Mesendoderm (in vitro differentiated cells): ENCODE measurements around the gene TRAPPC10.

Experiments
- DNase-seq: peaks from one replicate; pipeline ENCODE4 v3.0.0; 2013
- H2AK5ac ChIP-seq: 2 replicates; pipeline ENCODE4 v1.6.1; 2013; ENCODE audit warnings: low read length, inconsistent platforms
- H2BK120ac ChIP-seq: 2 replicates; pipeline ENCODE4 v1.6.1; 2013; ENCODE audit warnings: low read depth, mild to moderate bottlenecking, low read length, moderate library complexity, mixed read lengths
- H2BK15ac ChIP-seq: replicated peaks from 2 replicates; pipeline ENCODE4 v1.6.1; 2013; ENCODE audit warnings: low read depth, mild to moderate bottlenecking, moderate library complexity
- H2BK5ac ChIP-seq: 2 replicates; pipeline ENCODE4 v1.6.1; 2013; ENCODE audit warnings: low read length, inconsistent platforms
- H3K18ac ChIP-seq: 2 replicates; pipeline ENCODE4 v1.6.1; 2013; ENCODE audit warnings: mild to moderate bottlenecking, low read length, mixed read lengths
- H3K23ac ChIP-seq: one replicate; pipeline ENCODE4 v1.6.1; 2013; ENCODE audit warnings: low read length
- H3K27ac ChIP-seq: 2 replicates; pipeline ENCODE4 v1.5.1; 2013; ENCODE audit warnings: low read depth, mild to moderate bottlenecking, inconsistent platforms, low read length, moderate library complexity
- H3K27me3 ChIP-seq: 2 replicates; pipeline ENCODE4 v1.6.1; 2013; ENCODE audit warnings: low read length, control low read depth, mild to moderate bottlenecking, inconsistent platforms; ENCODE audit not compliant: insufficient read depth, poor library complexity
- H3K36me3 ChIP-seq: 2 replicates; pipeline ENCODE4 v1.6.1; 2013; ENCODE audit warnings: low read length, inconsistent platforms; ENCODE audit not compliant: control insufficient read depth, insufficient read depth
- H3K4ac ChIP-seq: one replicate; pipeline ENCODE4 v1.6.1; 2013; ENCODE audit warnings: low read depth, mild to moderate bottlenecking, low read length, moderate library complexity
- H3K4me1 ChIP-seq: 2 replicates; pipeline ENCODE4 v1.6.1; 2013; ENCODE audit warnings: low read depth, low read length, inconsistent platforms; ENCODE audit not compliant: control insufficient read depth
- H3K4me2 ChIP-seq: 2 replicates; pipeline ENCODE4 v1.6.1; 2013; ENCODE audit warnings: low read length
- H3K4me3 ChIP-seq: 2 replicates; pipeline ENCODE4 v1.5.1; 2013; ENCODE audit warnings: mild to moderate bottlenecking, low read length
- H3K56ac ChIP-seq: one replicate; pipeline ENCODE4 v1.6.1; 2013; ENCODE audit warnings: low read length
- H3K79me1 ChIP-seq: 2 replicates; pipeline ENCODE4 v1.6.1; 2013; ENCODE audit warnings: low read length, inconsistent platforms
- H3K79me2 ChIP-seq: 2 replicates; pipeline ENCODE4 v1.6.1; 2013; ENCODE audit warnings: mild to moderate bottlenecking, low read length; ENCODE audit not compliant: control insufficient read depth, insufficient read depth
- H3K9ac ChIP-seq: 2 replicates; pipeline ENCODE4 v1.6.1; 2013; ENCODE audit warnings: low read length, inconsistent platforms
- H4K5ac ChIP-seq: one replicate; pipeline ENCODE4 v1.6.1; 2013; ENCODE audit warnings: low read length
- H4K8ac ChIP-seq: one replicate; pipeline ENCODE4 v1.6.1; 2013; ENCODE audit warnings: low read depth, mild to moderate bottlenecking, control low read depth, low read length, moderate library complexity
- WGBS: extraction: QIAGEN DNeasy Blood & Tissue Kit; methylation state at CpG from one replicate; pipeline ENCODE4 v1.1.7; 2013; ENCODE audit warnings: low lambda C conversion rate, missing lambda C conversion rate; ENCODE audit not compliant: insufficient coverage; ENCODE audit errors: extremely low coverage; 5-methylcytosine and 5-hydroxymethylcytosine counted together

TRAPPC10 gene

DNA sequence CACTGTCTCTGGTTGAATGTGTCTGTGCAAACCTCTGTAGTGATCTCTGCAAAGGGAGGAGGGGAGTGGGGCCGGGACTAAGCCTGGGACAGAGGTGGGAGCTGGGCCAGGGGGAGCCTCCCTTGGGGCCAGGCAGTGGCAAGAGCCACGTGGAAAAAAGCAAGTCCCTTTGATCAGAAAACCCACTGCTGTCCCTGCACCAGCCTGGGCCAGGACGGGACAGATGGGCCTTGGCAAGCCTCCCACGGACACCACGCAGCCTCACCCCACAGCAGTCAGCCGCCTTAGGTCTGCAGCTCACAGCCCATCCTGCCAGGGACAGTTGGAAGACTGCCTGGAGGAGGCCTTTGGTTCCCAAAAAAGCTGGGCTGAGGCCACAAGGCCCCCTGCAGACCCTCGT, 11.7 kb upstream of the TRAPPC10 start:
- H3K79me1 ChIP-seq: no peaks in the 10 kb centered on the region
- H2BK120ac ChIP-seq: no peak overlapping the region
- no peak overlapping the region for H3K9ac ChIP-seq
- no peak overlapping the region for H2BK15ac ChIP-seq
- no peak overlapping the region for H3K27ac ChIP-seq
- no peak overlapping the region for H4K5ac ChIP-seq
- no peak overlapping the region for H3K4me3 ChIP-seq
- no peaks in the 10 kb centered on the region for H3K79me2 ChIP-seq
- no peak overlapping the region for H2BK5ac ChIP-seq
- H3K18ac ChIP-seq: no peak overlapping the region
- no peak overlapping the region for H4K8ac ChIP-seq
- H3K56ac ChIP-seq: no peak overlapping the region
- H3K27me3 ChIP-seq: no peaks in the 10 kb centered on the region
- H3K4ac ChIP-seq: no peak overlapping the region
- no peaks in the 10 kb centered on the region for H3K4me1 ChIP-seq
- H3K4me2 ChIP-seq: no peak overlapping the region
- no CpG with 5 or more reads among the region's 7 CpGs for WGBS
- DNase-seq: no peak
- H2AK5ac ChIP-seq: no peak overlapping the region
- H3K36me3 ChIP-seq: no peaks in the 10 kb centered on the region
- peak overlapping the region; percentile 35 for H3K23ac ChIP-seq

DNA sequence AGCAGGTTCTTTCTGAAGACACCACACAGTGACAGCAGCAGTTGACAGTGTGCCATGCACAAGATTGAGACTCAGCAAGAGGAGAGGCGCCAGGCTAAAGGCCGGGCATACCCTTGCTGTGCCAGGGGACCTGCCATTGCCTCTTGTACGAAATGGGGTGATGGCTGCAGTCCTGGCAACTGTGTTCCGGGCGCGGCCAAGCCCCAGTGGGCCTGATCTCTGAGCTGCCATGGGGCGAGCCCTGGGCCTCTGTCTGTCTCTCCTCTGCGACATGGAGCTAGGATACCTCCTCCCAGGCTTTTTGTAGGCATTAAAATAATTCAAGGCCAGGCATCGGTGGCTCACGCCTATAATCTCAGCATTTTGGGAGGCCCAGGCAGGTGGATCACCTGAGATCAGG, 9.6 kb upstream of the TRAPPC10 start:
- no peaks in the 10 kb centered on the region for H3K4me1 ChIP-seq
- H3K4ac ChIP-seq: no peak overlapping the region
- H3K23ac ChIP-seq: no peak overlapping the region
- H3K4me3 ChIP-seq: no peak overlapping the region
- no peaks in the 10 kb centered on the region for H3K79me1 ChIP-seq
- no peak overlapping the region for H2BK5ac ChIP-seq
- H3K36me3 ChIP-seq: no peaks in the 10 kb centered on the region
- H3K27me3 ChIP-seq: no peaks in the 10 kb centered on the region
- no peak overlapping the region for H3K9ac ChIP-seq
- H3K56ac ChIP-seq: no peak overlapping the region
- no peak overlapping the region for H2AK5ac ChIP-seq
- no peak for DNase-seq
- no peak overlapping the region for H4K5ac ChIP-seq
- H3K18ac ChIP-seq: no peak overlapping the region
- no peak overlapping the region for H3K27ac ChIP-seq
- no peak overlapping the region for H4K8ac ChIP-seq
- H2BK120ac ChIP-seq: no peak overlapping the region
- H3K4me2 ChIP-seq: no peak overlapping the region
- WGBS: no CpG with 5 or more reads among the region's 10 CpGs
- H2BK15ac ChIP-seq: no peak overlapping the region
- no peaks in the 10 kb centered on the region for H3K79me2 ChIP-seq

DNA sequence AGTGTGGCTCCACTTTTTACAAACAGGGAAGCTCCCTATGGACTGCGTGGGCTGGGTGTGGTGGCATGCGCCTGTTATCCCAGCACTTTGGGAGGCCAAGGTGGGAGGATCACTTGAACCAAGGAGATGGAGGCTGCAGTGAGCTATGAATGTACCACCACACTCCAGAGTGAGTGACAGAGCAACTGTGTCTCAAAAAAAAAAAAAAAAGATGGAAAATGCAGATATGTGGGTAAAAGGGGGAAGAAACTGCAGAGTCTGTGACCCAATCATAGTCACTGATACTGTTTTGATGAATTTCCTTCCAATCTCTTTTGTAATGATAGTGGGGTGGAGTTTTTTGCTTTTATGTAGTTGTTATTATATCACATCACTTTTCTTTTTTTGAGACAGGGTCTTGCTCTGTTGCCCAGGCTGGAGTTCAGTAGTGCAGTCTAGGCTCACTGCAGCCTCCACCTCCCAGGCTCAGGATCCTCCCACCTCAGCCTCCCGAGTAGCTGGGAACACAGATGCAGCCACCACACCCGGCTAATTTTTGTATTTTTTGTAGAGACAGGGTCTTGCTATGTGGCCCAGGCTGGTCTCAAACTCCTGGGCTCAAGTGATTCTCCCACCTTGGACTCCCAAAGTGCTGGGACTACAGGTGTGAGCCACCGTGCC, 8.7 kb upstream of the TRAPPC10 start:
- Histone ChIP-seq H2BK120ac (no peak overlapping the region), H3K4me1 (no peaks in the 10 kb centered on the region), H4K8ac (no peak overlapping the region), H3K36me3 (no peaks in the 10 kb centered on the region), H3K79me2 (no peaks in the 10 kb centered on the region), H4K5ac (no peak overlapping the region), H2AK5ac (no peak overlapping the region), H3K27ac (no peak overlapping the region), H3K4me3 (no peak overlapping the region), H2BK15ac (no peak overlapping the region), H3K56ac (no peak overlapping the region), H3K9ac (no peak overlapping the region), H3K79me1 (no peaks in the 10 kb centered on the region), H3K23ac (no peak overlapping the region), H3K27me3 (no peaks in the 10 kb centered on the region), H2BK5ac (no peak overlapping the region), H3K18ac (no peak overlapping the region), H3K4ac (no peak overlapping the region), H3K4me2 (no peak overlapping the region)
- no CpG with 5 or more reads among the region's 5 CpGs for WGBS
- no peak for DNase-seq

DNA sequence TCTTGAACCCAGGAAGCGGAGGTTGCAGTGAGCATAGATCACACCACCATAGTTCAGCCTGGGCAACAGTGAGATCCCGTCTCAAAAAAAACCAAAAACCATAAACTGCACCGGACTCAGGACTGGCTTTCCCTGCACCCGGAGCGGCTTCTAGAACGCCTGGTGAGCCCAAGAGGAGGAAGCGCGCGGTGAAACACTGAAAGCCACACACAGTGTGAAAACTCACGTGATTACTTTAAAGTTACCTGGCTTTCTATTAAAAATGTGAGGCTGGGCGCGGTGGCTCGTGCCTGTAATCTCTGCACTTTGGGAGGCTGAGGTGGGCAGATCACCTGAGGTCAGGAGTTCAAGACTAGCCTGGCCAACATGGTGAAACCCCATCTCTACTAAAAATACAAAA, 7.0 kb upstream of the TRAPPC10 start:
- no peak overlapping the region for H2BK5ac ChIP-seq
- no peak overlapping the region for H3K4me2 ChIP-seq
- H3K18ac ChIP-seq: no peak overlapping the region
- no peak for DNase-seq
- H3K79me2 ChIP-seq: no peaks in the 10 kb centered on the region
- H3K79me1 ChIP-seq: no peaks in the 10 kb centered on the region
- no peak overlapping the region for H3K56ac ChIP-seq
- WGBS: no CpG with 5 or more reads among the region's 13 CpGs
- H3K9ac ChIP-seq: no peak overlapping the region
- H4K5ac ChIP-seq: no peak overlapping the region
- no peak overlapping the region for H3K4me3 ChIP-seq
- H2BK15ac ChIP-seq: no peak overlapping the region
- H3K4me1 ChIP-seq: no peaks in the 10 kb centered on the region
- no peak overlapping the region for H2AK5ac ChIP-seq
- no peak overlapping the region for H4K8ac ChIP-seq
- H3K36me3 ChIP-seq: no peaks in the 10 kb centered on the region
- H2BK120ac ChIP-seq: no peak overlapping the region
- H3K27me3 ChIP-seq: no peaks in the 10 kb centered on the region
- H3K23ac ChIP-seq: no peak overlapping the region
- no peak overlapping the region for H3K27ac ChIP-seq
- H3K4ac ChIP-seq: no peak overlapping the region

DNA sequence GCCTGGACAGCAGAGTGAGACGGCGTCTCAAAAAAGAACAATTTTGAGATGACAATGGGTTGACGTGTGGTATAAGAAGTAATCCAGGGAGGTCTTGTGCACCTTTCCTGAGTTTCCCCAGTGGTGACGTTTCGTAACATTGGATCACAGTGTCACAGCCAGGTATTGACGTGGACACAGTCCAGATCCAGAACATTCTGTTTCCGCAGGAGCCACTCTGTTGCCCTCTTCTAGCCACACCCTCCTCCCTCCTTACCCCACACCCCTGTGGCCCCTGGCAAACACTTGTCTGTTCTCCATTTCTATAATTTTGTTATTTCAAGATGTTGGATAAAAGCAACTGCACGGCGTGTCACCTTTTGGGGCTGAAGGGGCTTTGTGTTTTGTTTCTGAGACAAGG, 6.5 kb upstream of the TRAPPC10 start:
- Histone ChIP-seq H3K79me1 (no peaks in the 10 kb centered on the region), H3K4me3 (no peak overlapping the region), H2BK5ac (no peak overlapping the region), H3K56ac (no peak overlapping the region), H3K9ac (no peak overlapping the region), H3K4me2 (no peak overlapping the region), H3K36me3 (no peaks in the 10 kb centered on the region), H3K27me3 (no peaks in the 10 kb centered on the region), H3K23ac (no peak overlapping the region), H3K4ac (no peak overlapping the region), H4K5ac (no peak overlapping the region), H3K4me1 (peaks cover under 1% of the 10 kb centered on the region), H2AK5ac (no peak overlapping the region), H4K8ac (no peak overlapping the region), H3K18ac (no peak overlapping the region), H2BK120ac (no peak overlapping the region), H3K79me2 (no peaks in the 10 kb centered on the region), H3K27ac (no peak overlapping the region), H2BK15ac (no peak overlapping the region)
- no CpG with 5 or more reads among the region's 9 CpGs for WGBS
- DNase-seq: no peak

DNA sequence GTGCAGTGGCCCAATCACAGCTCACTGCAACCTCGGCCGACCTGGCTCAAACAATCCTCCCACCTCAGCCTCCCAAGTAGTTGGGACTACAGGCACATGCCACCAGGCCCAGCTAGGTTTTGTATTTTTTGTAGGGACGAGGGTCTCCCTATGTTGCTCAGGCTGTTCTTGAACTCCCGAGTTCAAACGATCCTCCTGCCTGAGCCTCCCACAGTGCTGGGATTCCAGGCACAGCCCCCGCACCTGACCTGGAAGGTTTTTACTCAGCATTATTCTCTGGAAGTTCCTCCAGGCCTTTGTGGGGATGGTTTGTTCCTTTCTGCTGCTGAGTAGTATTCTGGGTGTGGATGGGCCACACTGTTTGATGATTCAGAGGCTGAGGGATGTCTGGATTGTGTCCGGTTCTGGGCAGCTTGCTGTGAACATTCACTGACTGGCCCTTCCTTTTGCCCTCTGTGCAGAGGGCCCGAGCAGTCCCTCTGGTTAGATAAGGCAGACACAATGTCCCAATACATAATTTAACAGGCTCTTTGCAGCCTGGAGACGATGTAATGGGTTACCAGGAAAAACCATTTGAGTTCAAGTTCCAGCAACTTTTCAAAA, 6.0 kb upstream of the TRAPPC10 start:
- H3K9ac ChIP-seq: no peak overlapping the region
- no peak overlapping the region for H3K4me2 ChIP-seq
- no peaks in the 10 kb centered on the region for H3K79me2 ChIP-seq
- WGBS: no CpG with 5 or more reads among the region's 9 CpGs
- DNase-seq: no peak
- H3K27me3 ChIP-seq: no peaks in the 10 kb centered on the region
- no peak overlapping the region for H4K8ac ChIP-seq
- H2BK120ac ChIP-seq: no peak overlapping the region
- no peak overlapping the region for H3K23ac ChIP-seq
- H3K36me3 ChIP-seq: no peaks in the 10 kb centered on the region
- no peak overlapping the region for H4K5ac ChIP-seq
- H2BK15ac ChIP-seq: no peak overlapping the region
- no peak overlapping the region for H3K18ac ChIP-seq
- H3K27ac ChIP-seq: no peak overlapping the region
- no peak overlapping the region for H3K56ac ChIP-seq
- no peak overlapping the region for H3K4me3 ChIP-seq
- H2AK5ac ChIP-seq: no peak overlapping the region
- no peak overlapping the region for H3K4ac ChIP-seq
- H2BK5ac ChIP-seq: no peak overlapping the region
- no peaks in the 10 kb centered on the region for H3K79me1 ChIP-seq
- H3K4me1 ChIP-seq: peaks cover 5% of the 10 kb centered on the region
